ENCODE results near the gene CD180.

CD180 gene

DNA sequence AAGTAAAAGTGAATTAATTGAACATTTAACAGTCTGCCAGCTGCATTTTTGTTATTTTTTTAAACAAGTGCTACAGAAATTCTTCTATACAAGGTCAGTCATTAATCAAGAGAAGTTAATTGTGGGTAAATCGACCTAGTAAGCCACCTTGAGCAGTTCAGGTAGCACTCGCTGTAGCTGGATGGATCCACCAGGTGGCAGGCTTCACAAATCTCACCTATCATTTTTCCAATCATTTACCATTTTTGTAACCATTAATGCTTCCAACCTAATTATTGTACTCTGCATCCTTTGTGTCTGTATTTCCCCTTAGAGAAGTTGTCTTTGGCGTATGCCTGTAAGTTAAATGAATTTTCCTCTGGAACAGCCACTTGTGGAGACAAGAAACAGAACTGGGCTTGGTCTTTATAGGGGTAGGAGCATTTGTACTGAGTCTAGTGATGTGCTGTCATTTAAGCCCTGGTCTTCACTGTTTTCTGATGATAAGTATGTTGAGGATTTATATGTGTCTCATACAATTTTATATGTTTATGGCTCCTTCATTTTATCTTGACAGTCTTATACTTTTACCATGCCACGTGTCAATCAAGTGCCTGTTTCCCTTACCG lies 39.5 kb downstream of the CD180 start:
- peak; percentile 38 for DNase-seq

DNA sequence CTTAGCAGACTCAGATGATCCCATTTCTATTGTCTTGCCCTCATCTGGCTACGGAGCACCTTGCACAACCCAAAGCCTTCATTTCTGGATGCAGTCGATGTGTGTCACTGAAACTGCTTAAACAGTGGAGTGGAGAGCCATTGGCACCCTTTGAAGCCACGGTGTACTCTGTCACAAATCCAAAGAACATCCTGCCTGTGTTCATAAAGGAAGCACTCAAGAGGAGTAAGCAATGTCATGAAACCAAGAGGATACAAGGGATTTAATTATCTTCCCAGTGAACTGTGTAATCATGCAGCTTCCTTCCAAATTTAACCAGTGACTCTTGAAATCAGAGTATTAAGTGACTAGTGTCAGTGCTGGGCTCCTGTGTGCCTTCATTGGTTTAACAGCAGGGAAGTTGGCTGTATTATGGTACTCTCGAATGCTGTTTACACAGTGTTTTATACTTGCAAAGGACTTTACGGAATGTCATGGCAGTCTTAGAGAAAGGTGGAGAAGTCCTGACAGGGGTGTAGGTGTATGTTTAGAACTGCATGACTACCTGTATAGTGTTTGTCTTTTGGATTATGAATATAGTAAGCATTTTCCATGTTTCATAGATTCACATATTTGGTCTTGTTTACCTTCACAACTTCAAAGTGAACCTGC lies 41.9 kb downstream of the CD180 start:
- no peak for DNase-seq

DNA sequence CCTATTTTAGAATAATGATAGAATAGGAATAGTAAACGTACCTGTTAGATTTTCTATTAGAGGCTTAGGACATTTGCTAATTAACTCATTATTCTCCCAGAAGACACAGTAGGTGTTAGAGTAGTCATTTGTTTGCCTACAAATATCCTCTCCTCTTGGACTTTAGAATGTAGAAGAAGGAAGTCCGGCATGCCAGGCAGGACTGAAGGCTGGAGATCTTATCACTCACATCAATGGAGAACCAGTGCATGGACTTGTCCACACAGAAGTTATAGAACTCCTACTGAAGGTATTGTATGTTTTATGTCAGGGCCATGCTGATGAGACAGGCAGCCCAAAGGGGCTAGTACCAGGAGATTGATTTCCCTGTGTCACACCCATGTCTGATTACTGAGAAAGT lies 43.3 kb downstream of the CD180 start:
- DNase-seq = no peak

DNA sequence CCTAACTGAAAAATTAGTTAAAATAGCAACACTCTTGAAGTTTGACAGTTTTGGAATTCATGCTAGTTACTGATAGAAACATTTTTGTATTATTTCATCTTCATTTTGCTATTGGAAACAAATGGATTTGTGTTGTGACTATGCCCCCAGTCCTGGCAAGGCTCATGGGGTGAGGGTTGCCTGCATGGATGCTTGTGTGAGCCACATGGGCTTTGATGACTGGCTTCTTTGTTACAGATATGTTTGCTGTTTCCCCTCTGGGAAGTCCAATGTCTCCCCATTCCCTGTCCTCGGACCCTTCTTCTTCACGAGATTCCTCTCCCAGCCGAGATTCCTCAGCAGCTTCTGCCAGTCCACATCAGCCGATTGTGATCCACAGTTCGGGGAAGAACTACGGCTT lies 44.2 kb downstream of the CD180 start:
- no peak for DNase-seq

DNA sequence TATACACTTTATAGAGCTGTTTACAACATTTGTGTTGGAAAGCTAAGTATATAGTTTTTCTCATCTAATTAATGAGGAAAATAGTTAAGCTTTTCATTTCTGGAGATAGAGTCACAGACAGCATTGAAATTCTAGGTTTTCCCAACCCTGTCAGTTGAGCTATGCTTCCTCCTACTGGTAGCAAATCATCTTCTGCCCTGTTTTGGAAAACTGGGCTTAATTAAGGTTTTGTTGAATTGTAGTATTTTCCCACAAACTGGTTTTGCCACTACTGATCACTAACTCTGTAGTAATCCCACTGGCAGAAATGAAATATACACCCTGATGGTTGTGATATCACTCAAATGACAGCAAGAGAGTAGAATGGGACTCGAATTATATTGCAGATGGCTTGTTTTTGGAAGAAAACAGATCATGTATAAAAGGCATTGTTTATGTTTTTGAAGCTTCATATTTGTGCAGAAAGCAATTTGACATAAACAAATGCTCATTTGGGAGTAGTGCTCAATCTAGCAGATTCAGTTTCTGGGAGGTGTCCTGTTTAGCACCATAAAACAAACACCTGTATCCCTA lies 46.6 kb downstream of the CD180 start:
- DNase-seq = no peak

DNA sequence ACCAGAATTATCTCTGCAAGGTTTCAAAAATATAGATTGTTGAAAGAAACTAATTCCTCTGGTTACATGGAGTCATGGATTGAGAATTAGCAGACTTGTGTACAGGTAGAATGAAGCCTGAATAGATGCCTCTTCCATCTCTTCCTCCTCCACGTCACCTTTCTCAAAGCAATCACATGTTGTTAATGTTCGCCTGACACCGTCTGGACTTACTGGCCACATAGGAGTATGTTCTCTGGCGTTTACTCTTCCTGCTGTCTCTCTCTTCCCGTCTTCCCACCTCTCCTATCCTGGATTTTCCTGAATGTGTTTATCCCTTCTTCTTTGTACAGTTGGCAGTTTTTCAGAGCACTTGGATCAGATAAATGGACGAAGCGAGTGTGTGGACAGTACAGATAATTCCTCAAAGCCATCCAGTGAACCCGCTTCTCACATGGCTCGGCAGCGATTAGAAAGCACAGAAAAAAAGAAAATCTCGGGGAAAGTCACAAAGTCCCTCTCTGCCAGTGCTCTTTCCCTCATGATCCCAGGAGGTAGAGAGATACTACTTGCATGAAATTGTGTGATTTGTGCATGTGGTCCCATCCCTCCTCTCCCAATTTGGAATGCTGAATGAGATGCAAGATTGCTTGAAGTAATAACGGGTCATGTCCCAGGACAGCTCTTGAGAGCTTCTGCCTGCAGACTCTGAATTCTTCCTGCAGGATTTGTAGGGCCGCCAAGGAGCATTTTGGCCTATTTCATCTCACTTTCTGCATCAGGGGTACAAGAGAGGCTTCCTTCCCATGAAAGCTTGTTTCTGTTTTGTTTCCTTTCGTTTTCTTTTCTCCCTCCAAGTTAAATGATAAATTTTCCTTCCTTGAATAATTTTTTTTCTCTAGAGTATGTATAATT lies 47.3 kb downstream of the CD180 start:
- DNase-seq = no peak

DNA sequence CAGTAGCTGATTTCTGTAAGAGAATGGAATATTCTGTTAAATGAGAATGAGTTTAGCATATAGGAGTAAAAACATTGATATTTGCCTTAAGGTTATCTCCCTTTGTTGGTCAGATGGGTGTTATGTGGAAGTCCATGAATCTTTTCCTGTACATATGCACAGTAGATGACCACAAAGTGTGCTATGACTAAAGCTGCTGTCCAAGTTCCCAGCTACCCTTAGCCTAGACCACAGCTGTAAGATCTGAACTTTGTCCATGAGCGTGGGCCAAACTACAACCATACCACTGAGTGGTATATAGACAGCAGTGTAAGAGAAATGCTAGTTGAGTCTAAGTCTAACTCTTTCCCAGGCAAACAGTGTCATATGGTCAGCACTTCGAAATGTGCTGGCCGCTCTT lies 48.8 kb downstream of the CD180 start:
- DNase-seq = no peak

DNA sequence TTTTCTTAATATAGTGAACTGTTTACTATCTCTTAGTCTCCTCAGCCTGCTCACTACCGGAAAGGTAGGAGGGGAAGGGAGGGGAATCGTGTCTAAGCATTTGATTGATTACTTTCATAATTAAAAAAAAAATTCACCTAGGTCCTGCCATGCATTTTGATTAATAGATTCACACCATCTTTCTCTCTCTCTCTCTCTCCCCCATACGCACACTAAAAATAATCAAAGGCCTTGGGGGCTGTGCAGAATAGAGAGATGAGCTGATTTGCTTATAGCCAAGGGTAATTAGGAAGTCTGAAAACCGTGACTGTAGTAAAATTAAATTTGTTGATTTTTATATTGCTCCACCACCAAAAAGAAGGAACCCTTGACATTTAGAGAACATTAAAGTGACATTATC lies 49.6 kb downstream of the CD180 start:
- no peak for DNase-seq

DNA sequence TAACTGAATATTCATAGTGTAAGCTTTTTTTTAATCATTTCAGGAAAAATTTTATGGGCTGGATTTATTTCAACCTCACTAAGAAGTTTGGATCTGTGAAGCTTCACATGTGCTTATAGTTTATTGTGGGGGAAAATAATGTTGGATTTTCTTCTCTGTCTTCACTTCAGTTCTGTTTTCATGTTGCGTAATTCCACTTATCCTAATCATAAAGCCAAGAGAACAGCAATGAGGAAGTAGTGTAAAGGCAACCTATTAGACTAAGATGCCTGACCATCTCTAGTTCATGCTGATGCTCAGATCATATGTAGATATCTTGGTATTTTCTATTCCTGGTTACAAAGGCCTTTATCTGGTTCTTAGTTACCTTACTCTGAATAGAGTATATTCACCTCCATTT lies 50.0 kb downstream of the CD180 start:
- no peak for DNase-seq

DNA sequence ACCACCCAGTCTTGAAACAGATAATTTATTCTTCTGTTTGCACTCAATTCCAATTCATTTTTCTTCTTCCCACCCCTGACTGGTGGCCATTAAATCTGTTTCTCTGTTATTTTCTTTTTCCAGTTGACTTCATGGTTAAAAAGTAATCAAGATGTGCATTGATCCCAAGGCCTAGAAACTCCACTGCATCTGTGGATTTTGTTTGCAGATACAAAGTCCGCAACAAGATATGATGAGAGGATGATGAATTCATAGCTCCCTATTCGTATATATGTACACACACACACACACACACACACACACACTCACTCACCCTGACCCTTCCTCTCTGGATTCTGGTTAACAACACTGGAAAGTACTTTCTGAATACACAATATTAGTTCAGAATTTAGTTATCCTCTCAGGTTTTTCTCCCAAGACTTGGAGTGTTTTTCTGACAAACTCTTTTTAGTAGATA lies 52.4 kb downstream of the CD180 start:
- no peak for DNase-seq

DNA sequence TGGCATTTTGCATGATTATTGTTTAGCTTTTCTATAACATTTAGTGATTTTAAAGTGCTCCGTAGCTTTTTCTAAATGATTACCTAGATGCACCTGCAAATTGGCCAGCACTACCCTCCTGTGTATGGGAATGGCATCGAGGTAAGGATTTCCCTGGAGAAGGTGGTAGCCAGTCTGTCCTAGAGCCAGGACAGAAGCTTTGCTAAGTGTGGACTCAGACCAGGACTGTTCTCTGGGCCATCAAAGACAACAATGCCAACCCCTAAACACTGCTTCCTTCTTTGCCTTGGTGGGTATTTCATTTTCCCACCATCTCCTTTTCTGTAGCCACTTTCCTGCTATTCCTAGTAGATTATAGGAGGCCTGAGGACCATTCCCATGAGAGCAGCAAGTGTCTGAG lies 53.0 kb downstream of the CD180 start:
- no peak for DNase-seq

DNA sequence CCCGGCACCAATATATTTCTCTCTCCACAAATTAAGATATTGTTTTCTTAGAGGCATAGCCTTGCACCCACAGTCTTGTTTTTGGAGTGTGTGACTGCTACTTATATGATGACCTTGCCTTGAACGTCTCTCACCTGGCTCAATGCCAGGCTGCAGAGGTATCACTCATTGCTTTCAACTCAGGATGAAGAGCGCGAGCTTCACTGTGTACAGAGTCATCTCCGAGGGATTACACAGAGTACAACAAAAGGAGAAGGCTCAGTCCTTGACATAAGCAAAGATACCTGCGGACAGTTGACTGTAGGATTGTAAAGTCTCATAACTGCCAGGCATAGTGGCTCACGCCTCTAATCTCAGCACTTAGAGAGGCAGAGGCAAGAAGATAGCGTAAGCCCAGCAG lies 53.8 kb downstream of the CD180 start:
- no peak for DNase-seq

DNA sequence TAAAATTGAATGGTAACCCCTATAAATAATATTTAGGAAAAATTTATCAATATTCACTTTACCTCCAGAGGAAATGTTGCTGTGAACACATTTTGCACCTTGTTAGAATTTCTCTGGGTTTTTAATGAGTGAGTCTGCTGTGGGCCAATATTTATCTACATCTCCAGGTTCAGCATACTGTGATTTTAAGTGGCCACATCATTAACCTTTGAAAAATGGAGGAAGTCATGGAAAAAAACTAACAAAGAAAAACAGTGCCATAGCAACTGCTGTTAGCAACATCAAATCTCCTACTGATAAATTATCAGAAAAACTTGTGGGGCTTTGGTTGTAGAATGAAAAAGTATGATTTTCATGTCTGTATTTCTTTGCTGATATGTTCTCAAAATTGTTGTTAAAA lies 55.0 kb downstream of the CD180 start:
- DNase-seq = no peak

DNA sequence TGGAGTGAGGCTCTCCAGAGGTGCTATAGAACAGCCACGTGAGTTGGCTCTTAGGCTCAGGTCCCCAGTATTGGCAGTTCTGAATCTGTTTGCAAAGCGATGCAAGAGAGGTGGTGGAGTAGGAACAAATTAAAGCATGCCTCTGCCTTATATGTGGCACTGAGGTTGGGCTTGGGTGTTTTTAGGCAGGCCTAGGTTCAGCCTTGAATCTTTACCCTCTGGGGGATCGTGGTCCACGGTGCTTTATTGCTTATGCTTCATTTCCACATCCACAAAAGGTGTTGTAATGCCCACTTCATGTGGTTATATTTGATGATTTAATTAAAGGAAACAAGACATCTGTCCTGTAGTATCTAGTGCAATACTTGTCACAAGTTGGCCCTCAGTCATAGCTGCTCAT lies 56.2 kb downstream of the CD180 start:
- no peak for DNase-seq

DNA sequence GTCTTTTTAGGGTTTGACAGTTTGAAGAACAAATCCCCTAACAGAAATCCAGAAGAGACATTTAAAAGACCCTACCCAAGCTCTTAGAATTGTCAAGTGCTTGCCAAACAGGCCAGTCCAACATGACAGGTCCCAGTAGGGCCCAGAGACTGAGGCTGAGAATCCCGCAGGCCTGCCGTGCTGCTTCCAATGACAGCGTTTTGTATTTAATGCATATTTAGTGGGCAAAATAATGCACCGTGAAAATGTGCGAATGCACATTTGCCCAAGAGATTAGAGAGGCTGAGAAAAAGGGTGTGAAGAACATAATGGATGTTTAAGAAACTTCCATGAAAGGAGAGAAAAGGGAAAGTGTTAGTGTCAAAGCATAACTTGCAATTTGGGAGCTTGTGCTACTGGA lies 57.6 kb downstream of the CD180 start:
- no peak for DNase-seq

DNA sequence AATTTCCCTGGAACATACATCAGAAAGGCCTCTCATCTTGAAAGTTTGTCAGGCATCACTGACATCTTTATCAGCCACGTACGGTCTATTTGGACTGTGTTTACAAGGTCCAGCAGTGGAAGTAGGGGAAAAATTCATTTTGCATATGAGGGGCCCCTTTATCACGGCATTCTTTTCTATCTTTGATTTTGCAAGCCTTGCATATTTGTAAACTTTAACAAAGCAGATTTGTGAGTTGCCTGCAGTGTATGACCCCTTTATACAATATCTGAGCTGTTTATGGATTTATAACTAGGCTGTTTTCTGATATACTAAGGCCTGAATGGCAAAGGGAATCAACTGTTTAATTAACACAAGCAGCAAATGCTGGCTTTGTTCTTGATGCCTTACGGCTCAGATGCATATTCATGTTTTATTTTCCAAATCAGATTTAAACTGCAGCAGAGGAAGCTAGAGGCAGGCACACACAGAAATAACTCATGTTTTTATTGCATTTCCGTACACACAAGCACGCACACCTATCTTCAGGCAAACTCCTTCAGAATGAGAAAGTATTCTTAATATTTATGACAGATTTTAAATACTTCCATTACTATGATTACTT lies 61.1 kb downstream of the CD180 start:
- no peak for DNase-seq

DNA sequence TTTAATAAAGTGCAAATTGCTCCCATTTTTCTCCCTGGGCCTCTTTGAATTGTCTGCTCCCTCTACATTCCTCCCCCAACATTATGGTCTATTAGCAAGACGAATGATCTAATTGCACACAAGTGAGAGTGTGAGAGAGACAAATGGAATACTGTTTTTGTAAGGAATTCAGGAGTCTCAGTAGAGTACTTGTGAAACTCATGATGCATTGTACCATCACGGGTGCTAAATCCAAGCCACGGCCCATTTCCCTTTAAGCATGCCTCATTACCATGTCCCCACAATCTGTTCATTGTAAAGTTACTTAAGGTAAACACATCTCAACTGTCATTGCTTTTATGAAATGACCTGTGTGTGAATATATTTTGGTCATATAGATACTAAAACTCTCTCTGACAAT lies 62.8 kb downstream of the CD180 start:
- no peak for DNase-seq

DNA sequence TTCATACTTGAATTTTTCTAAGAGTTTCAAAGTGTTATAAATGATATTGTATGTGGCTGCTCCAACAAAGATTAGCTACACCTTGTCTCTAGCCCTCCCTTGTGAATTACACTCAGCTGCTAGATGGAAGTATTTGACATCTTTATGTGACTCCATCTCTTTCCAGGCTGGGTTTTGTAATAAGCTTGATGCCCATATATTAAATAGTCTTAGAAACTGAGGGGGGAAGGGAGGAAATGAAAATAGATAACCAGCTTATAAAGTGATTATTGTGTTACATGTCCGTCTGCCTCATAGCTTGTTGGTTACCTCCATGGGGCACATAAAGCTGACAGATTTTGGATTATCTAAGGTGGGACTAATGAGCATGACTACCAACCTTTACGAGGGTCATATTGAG lies 63.4 kb downstream of the CD180 start:
- no peak for DNase-seq

DNA sequence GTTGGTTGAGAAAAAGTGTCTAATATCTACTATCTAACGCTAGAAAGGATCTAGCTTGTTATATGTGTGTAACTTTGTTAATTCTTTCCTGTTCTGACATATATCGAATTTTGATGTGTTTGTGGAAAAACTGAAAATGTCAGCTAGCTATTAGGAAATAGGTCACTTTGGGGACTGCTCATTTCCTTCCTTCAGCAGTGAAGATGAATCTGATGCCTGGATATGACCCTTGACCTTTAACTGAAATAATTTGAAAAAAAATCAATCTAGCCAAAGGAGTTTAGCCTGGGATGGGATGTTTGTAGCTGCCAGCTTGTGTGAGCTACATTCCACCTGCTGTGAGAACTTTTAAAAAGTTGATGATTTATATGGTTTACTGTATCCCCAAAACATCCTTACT lies 66.8 kb downstream of the CD180 start:
- no peak for DNase-seq

All from hematopoietic multipotent progenitor cell treated with erythropoietin and hydrocortisone succinate and interleukin-3 and kit ligand, for 8 days (in vitro differentiated cells).